Gastrocnemius medialis (tissue), 4 donors: Measurements from ENCODE around the gene SSU72. TPM values are rescaled to one million over a fixed set of nuclear protein-coding genes. Genes with fewer than 3 reads are reported as not detected.
"Not testable (repeated sequence)": the region's sequence is repeated elsewhere in the genome, so short reads cannot be mapped to it uniquely, and the experiment has no call there.

Experiments
- ATAC-seq, 2 donors: fragments of 150-250 bp; one replicate each; pipeline ENCODE4 v1.9.1; 2016
- DNase-seq, 2 donors: peaks; one replicate each; pipeline ENCODE4 v3.0.0-alpha.2; 2019
- H3K27ac ChIP-seq, 4 donors: fragments of 200-600 bp; sonication (generic); 1 replicate in 1 of 4; 2 replicates in 3 of 4; pipeline ENCODE4 v1.5.1; 2016 to 2018; ENCODE audit warnings: mild to moderate bottlenecking in 2 of 4, moderate library complexity in 1 of 4
- H3K27me3 ChIP-seq, 3 donors: fragments of 200-600 bp; sonication (generic) in 2 of 3; 1 replicate in 1 of 3; 2 replicates in 2 of 3; pipeline versions ENCODE4 v1.5.1 to v1.6.0; 2016 to 2019; ENCODE audit warnings: mild to moderate bottlenecking in 1 of 3, moderate library complexity in 1 of 3
- H3K36me3 ChIP-seq, 2 donors: fragments of 200-600 bp; sonication (generic) in 1 of 2; one replicate each; pipeline ENCODE4 v1.5.1; 2017 to 2018
- H3K4me1 ChIP-seq, 2 donors: fragments of 200-600 bp; sonication (generic) in 1 of 2; one replicate each; pipeline ENCODE4 v1.5.1; 2016 to 2017; ENCODE audit warnings: mild to moderate bottlenecking in 2 of 2
- H3K4me3 ChIP-seq, 4 donors: fragments of 200-600 bp; sonication (generic) in 3 of 4; 1 replicate in 1 of 4; 2 replicates in 3 of 4; pipeline ENCODE4 v1.5.1; 2016 to 2019; ENCODE audit warnings: mild to moderate bottlenecking in 2 of 4
- H3K9me3 ChIP-seq, 3 donors: fragments of 200-600 bp; sonication (generic) in 2 of 3; 1 replicate in 1 of 3; 2 replicates in 2 of 3; pipeline ENCODE4 v1.5.1; 2016 to 2019
- CTCF ChIP-seq, 5 experiments: fragments of 450-650 bp in 3 of 5; fragments of 200-600 bp in 2 of 5; sonication (generic) in 2 of 5; IDR thresholded peaks in 4 of 5; conservative IDR thresholded peaks in 1 of 5; 1 replicate in 4 of 5; 2 replicates in 1 of 5; pipeline ENCODE4 v1.5.1; 2016 to 2019; ENCODE audit warnings: antibody characterized with exemption in 5 of 5, mild to moderate bottlenecking in 3 of 5, moderate library complexity in 3 of 5
- POLR2A ChIP-seq, 2 donors: fragments of 450-650 bp; IDR thresholded peaks; one replicate each; pipeline ENCODE4 v1.6.1; 2017; ENCODE audit warnings: antibody characterized with exemption in 2 of 2, mild to moderate bottlenecking in 2 of 2, moderate library complexity in 2 of 2
- in situ Hi-C, 4 donors: fragments of 200-750 bp; cut with MboI; loops; one replicate each; pipeline versions ENCODE4 v1.15.0 to v1.8.0; 2017; ENCODE audit warnings: low sequenced_read_pairs in 4 of 4
- intact Hi-C: fragments of 100-400 bp; cut with DNase I; formaldehyde crosslinking; loops from one replicate; pipeline ENCODE4 v1.15.1; 2023; ENCODE audit warnings: low total_unique reads
- total RNA-seq, 4 donors: library from RNA; depleted of rRNA; stranded (reverse); fragments of >200 nt; gene quantifications; one replicate each; pipeline versions ENCODE4 v1.1.0 to v1.2.3, GENCODE V29; 2016

SSU72 gene
- total RNA-seq, 4 donors from 2014 or later = 141 to 235 (median 208) TPM

DNA sequence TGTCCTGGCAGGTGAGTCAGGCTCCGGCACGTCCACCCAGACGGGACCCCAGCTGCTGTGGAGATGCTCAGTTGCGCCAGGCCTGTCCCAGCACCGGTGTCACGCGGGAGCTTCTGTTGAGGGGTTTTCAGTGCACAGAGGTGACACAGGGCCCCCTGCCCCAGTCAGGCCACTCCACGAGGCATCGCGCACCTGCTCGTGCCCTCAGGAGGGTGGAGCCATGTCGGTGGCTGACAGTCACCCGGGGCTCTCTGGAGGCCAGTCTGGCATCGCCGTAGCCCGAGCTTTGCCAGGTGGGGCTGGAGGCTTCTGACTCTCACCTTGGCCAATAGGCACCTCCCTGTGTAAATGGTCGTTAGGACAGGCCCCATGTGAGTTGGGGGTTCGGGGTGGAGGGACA, 45.3 kb downstream of the SSU72 start:
- no peaks in the 10 kb centered on the region for H3K27me3 ChIP-seq
- in situ Hi-C loops = no loop called here
- H3K9me3 ChIP-seq = no peaks in the 10 kb centered on the region
- intact Hi-C loops = no loop called here
- peaks cover 4 to 6% of the 10 kb centered on the region in 2 donors for H3K4me1 ChIP-seq
- no peak overlapping the region for H3K4me3 ChIP-seq
- DNase-seq (no peak), ATAC-seq (no peak)
- H3K27ac ChIP-seq = no peak overlapping the region
- no peak for TF ChIP-seq CTCF (IDR thresholded peaks at IDR 0.05 in 4 of 5, conservative IDR thresholded peaks at IDR 0.05 in 1 of 5)
- TF ChIP-seq POLR2A (IDR thresholded peaks at IDR 0.05) = no peak
- peaks cover 0 to 29% of the 10 kb centered on the region in 2 donors for H3K36me3 ChIP-seq

- no peaks in the 10 kb centered on the region for H3K9me3 ChIP-seq
- H3K36me3 ChIP-seq = peaks cover 0 to 29% of the 10 kb centered on the region in 2 donors
- H3K27ac ChIP-seq = no peak overlapping the region
- ATAC-seq (no peak), DNase-seq (no peak)
- in situ Hi-C loops (no loop called here), intact Hi-C loops (no loop called here)
- no peak for TF ChIP-seq CTCF (IDR thresholded peaks at IDR 0.05 in 4 of 5, conservative IDR thresholded peaks at IDR 0.05 in 1 of 5)
- TF ChIP-seq POLR2A (IDR thresholded peaks at IDR 0.05) = no peak
- no peaks in the 10 kb centered on the region for H3K27me3 ChIP-seq
- no peak overlapping the region for H3K4me3 ChIP-seq
- peaks cover 0 to 6% of the 10 kb centered on the region in 2 donors for H3K4me1 ChIP-seq
Measured at GRCh38 chr1:1528301-1529267, 46.1 kb downstream of the SSU72 start.

DNA sequence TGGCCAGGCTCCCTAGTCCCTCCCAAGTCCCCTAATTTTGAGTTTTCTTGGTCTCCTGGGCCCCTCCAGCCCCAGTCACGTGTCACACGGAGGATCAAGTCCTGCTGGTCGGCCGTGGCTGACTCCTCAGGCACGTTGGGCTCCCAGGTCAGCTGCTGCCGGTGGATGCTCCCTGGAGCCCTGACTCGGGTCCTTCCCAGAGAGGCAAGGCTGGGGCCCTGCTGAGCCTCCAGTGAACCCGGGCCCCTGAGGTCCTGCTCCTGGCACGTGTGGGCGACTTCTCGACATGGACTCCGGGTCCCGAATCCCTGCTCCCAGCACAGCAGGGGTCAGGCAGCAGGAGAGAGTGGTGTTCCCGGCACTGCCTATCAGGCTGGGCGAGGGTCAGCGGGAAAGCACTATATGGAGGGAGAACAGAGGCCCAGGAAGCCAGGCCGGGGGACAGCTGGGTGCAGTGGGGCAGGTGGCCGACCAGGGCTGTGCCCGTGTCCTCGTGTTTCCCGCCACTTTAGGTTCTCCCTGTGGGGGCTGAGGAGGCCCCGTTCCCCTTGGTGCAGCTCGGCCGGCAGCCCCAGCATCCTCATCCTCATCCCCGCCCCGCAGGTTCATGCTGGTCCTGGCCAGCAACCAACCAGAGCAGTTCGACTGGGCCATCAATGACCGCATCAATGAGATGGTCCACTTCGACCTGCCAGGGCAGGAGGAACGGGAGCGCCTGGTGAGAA, 47.4 kb downstream of the SSU72 start:
- H3K4me1 ChIP-seq = no peaks in the 10 kb centered on the region
- H3K36me3 ChIP-seq = peaks cover 0 to 29% of the 10 kb centered on the region in 2 donors
- no peak for ATAC-seq
- H3K27ac ChIP-seq = no peak overlapping the region
- no peak for DNase-seq
- H3K4me3 ChIP-seq = no peak overlapping the region
- intact Hi-C loops = no loop called here
- no peaks in the 10 kb centered on the region for H3K27me3 ChIP-seq
- H3K9me3 ChIP-seq = no peaks in the 10 kb centered on the region
- no peak for TF ChIP-seq CTCF (IDR thresholded peaks at IDR 0.05 in 4 of 5, conservative IDR thresholded peaks at IDR 0.05 in 1 of 5)
- TF ChIP-seq POLR2A (IDR thresholded peaks at IDR 0.05) = no peak
- in situ Hi-C loops = no loop called here

- H3K27me3 ChIP-seq, DNase-seq, H3K9me3 ChIP-seq, H3K4me1 ChIP-seq, intact Hi-C loops, H3K4me3 ChIP-seq, in situ Hi-C loops, H3K27ac ChIP-seq, ATAC-seq: not testable (repeated sequence)
- peaks cover 0 to 29% of the 10 kb centered on the region in 2 donors for H3K36me3 ChIP-seq
Measured at GRCh38 chr1:1526476-1526875, 48.2 kb downstream of the SSU72 start.

DNA sequence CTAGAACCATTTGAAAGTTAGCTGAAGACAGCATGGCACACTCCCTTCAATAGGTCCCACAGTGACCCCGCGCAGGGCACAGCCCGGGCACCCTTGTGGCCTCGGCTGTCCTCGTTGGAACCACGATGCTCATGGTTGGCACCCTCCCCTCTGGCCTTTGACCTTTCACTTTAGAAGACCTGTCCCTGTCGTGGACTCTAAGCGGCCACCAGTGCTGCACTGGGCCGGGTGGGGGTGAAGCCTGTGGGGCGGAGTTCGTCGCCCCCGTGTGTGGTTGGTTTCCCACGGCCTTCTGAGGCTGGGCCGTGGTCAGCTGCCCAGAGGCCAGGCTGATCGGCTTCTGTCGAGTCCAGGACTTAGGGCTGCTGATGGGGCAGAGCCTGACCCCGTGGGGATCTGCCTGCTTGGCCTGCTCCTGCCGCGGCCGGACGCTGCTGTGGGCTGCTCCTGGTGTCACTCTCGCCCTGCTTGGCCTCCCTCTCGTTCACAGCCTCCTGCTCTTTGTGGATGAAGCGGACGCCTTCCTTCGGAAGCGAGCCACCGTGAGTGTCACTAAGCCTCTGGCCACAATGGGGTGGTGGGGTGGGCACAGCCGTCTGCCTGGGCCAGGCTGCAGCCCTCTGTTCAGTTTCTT, 49.8 kb downstream of the SSU72 start:
- ATAC-seq, H3K4me1 ChIP-seq, H3K27ac ChIP-seq, DNase-seq, intact Hi-C loops, H3K9me3 ChIP-seq, H3K4me3 ChIP-seq, in situ Hi-C loops, H3K27me3 ChIP-seq: not testable (repeated sequence)
- H3K36me3 ChIP-seq = peaks cover 0 to 40% of the 10 kb centered on the region in 2 donors

- H3K36me3 ChIP-seq = peaks cover 0 to 30% of the 10 kb centered on the region in 2 donors
- H3K27me3 ChIP-seq, H3K4me3 ChIP-seq, ATAC-seq, DNase-seq, H3K27ac ChIP-seq, in situ Hi-C loops, intact Hi-C loops, H3K4me1 ChIP-seq, H3K9me3 ChIP-seq: not testable (repeated sequence)
Measured at GRCh38 chr1:1523651-1524050, 51.0 kb downstream of the SSU72 start.

GRCh38 chr1:1523226-1523625, 51.4 kb downstream of the SSU72 start:
- H3K27ac ChIP-seq, ATAC-seq, H3K4me3 ChIP-seq, DNase-seq, intact Hi-C loops, H3K4me1 ChIP-seq, H3K27me3 ChIP-seq, in situ Hi-C loops, H3K9me3 ChIP-seq: not testable (repeated sequence)
- H3K36me3 ChIP-seq = peaks cover 0 to 28% of the 10 kb centered on the region in 2 donors

DNA sequence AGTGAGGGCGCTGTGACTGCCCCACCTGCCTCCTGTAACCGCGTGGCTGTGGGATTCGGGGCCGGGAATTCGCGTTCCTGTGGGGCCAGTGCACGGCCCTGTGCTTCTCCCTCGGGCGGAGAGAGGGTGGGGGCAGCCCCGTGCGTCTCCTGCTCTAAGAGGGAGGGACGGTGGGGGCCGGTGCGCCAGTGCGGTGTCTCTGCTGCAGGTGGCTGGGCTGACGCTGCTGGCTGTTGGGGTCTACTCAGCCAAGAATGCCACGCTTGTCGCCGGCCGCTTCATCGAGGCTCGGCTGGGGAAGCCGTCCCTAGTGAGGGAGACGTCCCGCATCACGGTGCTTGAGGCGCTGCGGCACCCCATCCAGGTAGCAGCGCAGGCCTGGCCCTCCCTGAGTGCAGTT, 52.1 kb downstream of the SSU72 start:
- in situ Hi-C loops, DNase-seq, H3K27ac ChIP-seq, intact Hi-C loops, H3K27me3 ChIP-seq, ATAC-seq, H3K4me1 ChIP-seq, H3K4me3 ChIP-seq, H3K9me3 ChIP-seq: not testable (repeated sequence)
- H3K36me3 ChIP-seq = peaks cover 0 to 27% of the 10 kb centered on the region in 2 donors
